Activated CD8-positive, alpha-beta memory T cell treated with anti-CD3 and anti-CD28 coated beads for 24 hours (primary cell): ENCODE results near the gene CISD3.
"Not testable (repeated sequence)": the region's sequence is repeated elsewhere in the genome, so short reads cannot be mapped to it uniquely, and the experiment has no call there.

Experiments used
- DNase-seq: peaks from one replicate; pipeline ENCODE4 v3.0.0-alpha.2; 2020

CISD3 gene

GRCh38 chr17:38709104-38709820 is 20.9 kb upstream of the CISD3 start:
- no peak for DNase-seq

GRCh38 chr17:38709864-38710603 is 20.1 kb upstream of the CISD3 start:
- DNase-seq, result no peak

GRCh38 chr17:38710604-38710962 is 19.6 kb upstream of the CISD3 start:
- DNase-seq, result no peak

- DNase-seq, result no peak
These were observed 19.2 kb upstream of the CISD3 start for GRCh38 chr17:38710985-38711384.

GRCh38 chr17:38711792-38712571 is 18.2 kb upstream of the CISD3 start:
- no peak for DNase-seq

GRCh38 chr17:38712593-38712992 is 17.5 kb upstream of the CISD3 start:
- DNase-seq, result no peak

GRCh38 chr17:38713456-38714075 is 16.6 kb upstream of the CISD3 start:
- DNase-seq, result no peak

GRCh38 chr17:38715216-38715943 is 14.8 kb upstream of the CISD3 start:
- no peak for DNase-seq

- no peak for DNase-seq
These were observed 13.7 kb upstream of the CISD3 start for GRCh38 chr17:38716368-38717005.

GRCh38 chr17:38717139-38717745 is 12.9 kb upstream of the CISD3 start:
- DNase-seq, result no peak

GRCh38 chr17:38719289-38719942 is 10.7 kb upstream of the CISD3 start:
- DNase-seq, result no peak

- DNase-seq, result no peak
These were observed 10.0 kb upstream of the CISD3 start for GRCh38 chr17:38719943-38720641.

- no peak for DNase-seq
These were observed 9.2 kb upstream of the CISD3 start for GRCh38 chr17:38720941-38721340.

- DNase-seq, result no peak
These were observed 8.3 kb upstream of the CISD3 start for GRCh38 chr17:38721802-38722201.

- no peak for DNase-seq
These were observed 5.7 kb upstream of the CISD3 start for GRCh38 chr17:38724337-38724988.

- DNase-seq, result no peak
These were observed 5.1 kb upstream of the CISD3 start for GRCh38 chr17:38725066-38725465.

GRCh38 chr17:38726145-38726544 is 4.0 kb upstream of the CISD3 start:
- not testable (repeated sequence) for DNase-seq

GRCh38 chr17:38727736-38728135 is 2.4 kb upstream of the CISD3 start:
- DNase-seq, result peak; percentile 86

GRCh38 chr17:38728290-38728831 is 1.8 kb upstream of the CISD3 start:
- peak; percentile 84 for DNase-seq
